ENCODE results near the gene IL2RA.

Gene IL2RA

GRCh38 chr10:5973069-5973468 lies 89.1 kb downstream of the IL2RA start:
- no peak overlapping the region for H3K4me3 ChIP-seq (ENCODE audit: low read depth, low read length)
- TF ChIP-seq CTCF (IDR thresholded peaks at IDR 0.05; ENCODE audit: control insufficient read depth, extremely low read depth, insufficient read depth): no peak
- no peak for DNase-seq (ENCODE audit: low read depth)

- no peak for DNase-seq (ENCODE audit: low read depth)
- TF ChIP-seq CTCF (IDR thresholded peaks at IDR 0.05; ENCODE audit: control insufficient read depth, extremely low read depth, insufficient read depth): no peak
- no peak overlapping the region for H3K4me3 ChIP-seq (ENCODE audit: low read depth, low read length)
Measured at GRCh38 chr10:5971886-5972285, 90.3 kb downstream of the IL2RA start.

GRCh38 chr10:5971315-5971832 lies 90.8 kb downstream of the IL2RA start:
- no peak for DNase-seq (ENCODE audit: low read depth)
- H3K4me3 ChIP-seq (ENCODE audit: low read depth, low read length): no peak overlapping the region
- TF ChIP-seq CTCF (IDR thresholded peaks at IDR 0.05; ENCODE audit: control insufficient read depth, extremely low read depth, insufficient read depth): no peak

- no peak for TF ChIP-seq CTCF (IDR thresholded peaks at IDR 0.05; ENCODE audit: control insufficient read depth, extremely low read depth, insufficient read depth)
- DNase-seq (ENCODE audit: low read depth): no peak
Measured at GRCh38 chr10:5970527-5970926, 91.6 kb downstream of the IL2RA start.

GRCh38 chr10:5970066-5970465 lies 92.1 kb downstream of the IL2RA start:
- no peak for DNase-seq (ENCODE audit: low read depth)
- TF ChIP-seq CTCF (IDR thresholded peaks at IDR 0.05; ENCODE audit: control insufficient read depth, extremely low read depth, insufficient read depth): no peak
- H3K4me3 ChIP-seq (ENCODE audit: low read depth, low read length): no peak overlapping the region

More at GRCh38 chr10:5970527-5970926, 91.6 kb downstream of the IL2RA start:
- H3K4me3 ChIP-seq (ENCODE audit: low read depth, low read length): no peak overlapping the region

GRCh38 chr10:5968681-5969453 lies 93.3 kb downstream of the IL2RA start:
- TF ChIP-seq CTCF (IDR thresholded peaks at IDR 0.05; ENCODE audit: control insufficient read depth, extremely low read depth, insufficient read depth): no peak
- DNase-seq (ENCODE audit: low read depth): no peak
- no peak overlapping the region for H3K4me3 ChIP-seq (ENCODE audit: low read depth, low read length)

Measured in LNCaP clone FGC (cell line).